T-helper 2 cell treated with Interferon-gamma antibody and Interleukin-4, amounts not matched to agents 5 μg/mL and 100 μg/mL, for 36 hours (primary cell): ENCODE measurements around the gene SLC25A12.

Source experiments
- DNase-seq: peaks from one replicate; pipeline ENCODE4 v3.0.0; 2021; ENCODE audit warnings: low spot score
- H3K27ac Mint-ChIP-seq: one replicate; pipeline ENCODE4 v1.8.0; 2021; ENCODE audit warnings: mild to moderate bottlenecking, mixed read lengths
- H3K27me3 Mint-ChIP-seq: one replicate; pipeline ENCODE4 v1.8.0; 2021; ENCODE audit warnings: low read depth, mixed read lengths
- H3K36me3 Mint-ChIP-seq: one replicate; pipeline ENCODE4 v1.8.0; 2021; ENCODE audit warnings: low read depth, mixed read lengths
- H3K4me1 Mint-ChIP-seq: one replicate; pipeline ENCODE4 v1.8.0; 2021; ENCODE audit warnings: low read depth, mixed read lengths
- H3K4me3 Mint-ChIP-seq: one replicate; pipeline ENCODE4 v1.8.0; 2022; ENCODE audit warnings: mild to moderate bottlenecking, moderate library complexity, mixed read lengths
- H3K9me3 Mint-ChIP-seq: one replicate; pipeline ENCODE4 v1.8.0; 2021; ENCODE audit warnings: mixed read lengths

SLC25A12 gene

DNA sequence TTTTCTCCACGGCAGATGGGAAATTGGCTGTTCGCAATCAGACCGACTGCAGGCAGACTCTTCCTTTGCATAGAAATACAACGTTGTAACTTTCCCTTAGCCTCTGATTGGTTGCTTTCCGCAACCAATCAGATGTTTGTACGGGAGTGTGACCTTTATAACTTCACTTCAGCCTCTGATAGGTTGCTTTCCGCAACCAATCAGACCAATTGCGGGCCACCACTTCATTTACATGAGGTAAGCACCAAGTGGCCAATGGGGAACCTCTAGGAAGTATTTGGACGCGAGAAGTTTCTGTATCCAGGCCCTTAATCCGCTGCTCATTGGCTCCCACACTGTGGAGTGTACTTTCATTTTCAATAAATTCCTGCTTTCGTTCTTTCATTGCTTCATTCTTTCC lies 19.1 kb downstream of the SLC25A12 start:
- peaks cover 27% of the 10 kb centered on the region for H3K36me3 Mint-ChIP-seq
- peaks cover 22% of the 10 kb centered on the region for H3K4me1 Mint-ChIP-seq
- no peaks in the 10 kb centered on the region for H3K27me3 Mint-ChIP-seq
- H3K4me3 Mint-ChIP-seq, result no peak overlapping the region
- no peak for DNase-seq
- peaks cover 6% of the 10 kb centered on the region for H3K9me3 Mint-ChIP-seq
- H3K27ac Mint-ChIP-seq, result no peak overlapping the region

DNA sequence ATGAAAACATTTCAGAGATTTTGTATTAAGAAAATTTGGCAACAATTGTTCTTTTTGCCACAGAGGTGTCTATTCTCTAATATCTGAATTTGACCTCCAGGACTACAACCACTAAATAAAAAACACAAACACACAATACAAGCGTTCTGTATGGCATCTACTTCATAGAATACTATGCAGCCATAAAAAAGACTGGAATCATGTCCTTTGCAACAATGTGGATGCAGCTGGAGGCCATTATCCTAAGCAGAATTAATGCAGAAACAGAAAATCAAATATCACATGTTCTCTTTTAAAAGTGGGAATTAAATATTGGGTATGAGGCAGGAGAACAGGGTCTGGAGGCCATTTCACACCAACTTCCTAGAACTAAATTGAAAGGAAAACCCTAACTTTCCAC lies 19.5 kb downstream of the SLC25A12 start:
- Mint-ChIP-seq H3K4me3 (no peak overlapping the region), H3K27me3 (no peaks in the 10 kb centered on the region), H3K36me3 (peaks cover 27% of the 10 kb centered on the region), H3K9me3 (peaks cover 6% of the 10 kb centered on the region), H3K27ac (no peak overlapping the region), H3K4me1 (peaks cover 18% of the 10 kb centered on the region)
- no peak for DNase-seq

DNA sequence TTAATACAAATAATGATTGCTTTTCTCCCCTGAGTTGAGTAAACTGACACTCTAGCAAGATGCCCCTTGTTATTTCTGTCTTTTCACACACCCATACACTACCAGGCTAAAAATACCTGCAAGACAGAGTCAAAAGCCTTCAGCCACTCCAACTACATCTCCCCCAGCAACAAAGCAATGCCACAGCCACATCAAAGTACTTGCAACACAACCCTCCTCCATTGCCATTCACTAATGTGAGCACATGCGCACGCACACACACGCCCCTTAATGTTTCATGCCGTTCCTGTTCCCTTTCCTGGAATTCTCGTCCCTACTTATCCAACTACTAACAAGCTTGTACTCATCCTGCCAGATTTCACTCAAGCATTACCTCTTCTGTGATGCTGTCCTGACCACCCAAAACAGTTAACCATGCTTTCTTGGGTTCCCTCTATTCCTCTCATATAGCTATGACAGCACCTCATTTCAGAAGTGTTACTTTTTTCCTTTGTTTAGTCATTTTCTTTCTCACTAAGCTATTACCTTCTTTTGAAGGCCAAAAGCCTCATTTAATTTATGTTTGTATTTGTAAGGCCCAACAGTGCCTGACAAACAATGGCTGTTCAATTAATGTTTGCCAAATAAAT lies 29.6 kb downstream of the SLC25A12 start:
- Mint-ChIP-seq H3K9me3 (no peaks in the 10 kb centered on the region), H3K27ac (no peak overlapping the region), H3K36me3 (peaks cover 13% of the 10 kb centered on the region), H3K4me3 (no peak overlapping the region), H3K4me1 (peaks cover 5% of the 10 kb centered on the region), H3K27me3 (no peaks in the 10 kb centered on the region)
- no peak for DNase-seq

DNA sequence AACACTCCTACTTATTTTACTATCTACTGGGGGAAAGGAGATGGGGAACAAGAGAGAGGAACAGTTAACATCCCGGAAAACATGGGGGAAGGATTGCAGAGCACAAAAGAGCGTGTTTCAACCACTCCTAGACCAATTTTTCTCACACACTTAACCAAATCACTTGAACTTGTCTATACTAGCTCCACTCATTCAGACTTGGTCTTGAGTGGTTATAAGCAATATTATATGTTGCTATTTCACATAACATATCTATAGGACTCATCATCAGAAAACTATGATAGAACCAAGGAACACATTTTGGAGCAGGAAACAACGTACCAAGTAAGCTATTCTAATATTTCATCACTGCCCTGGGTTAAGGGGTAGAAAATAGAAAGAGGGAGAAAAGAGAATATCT lies 31.5 kb downstream of the SLC25A12 start:
- H3K27ac Mint-ChIP-seq, result no peak overlapping the region
- no peak overlapping the region for H3K4me3 Mint-ChIP-seq
- no peaks in the 10 kb centered on the region for H3K27me3 Mint-ChIP-seq
- no peaks in the 10 kb centered on the region for H3K9me3 Mint-ChIP-seq
- no peak for DNase-seq
- H3K4me1 Mint-ChIP-seq, result peaks cover 5% of the 10 kb centered on the region
- H3K36me3 Mint-ChIP-seq, result peaks cover 9% of the 10 kb centered on the region

DNA sequence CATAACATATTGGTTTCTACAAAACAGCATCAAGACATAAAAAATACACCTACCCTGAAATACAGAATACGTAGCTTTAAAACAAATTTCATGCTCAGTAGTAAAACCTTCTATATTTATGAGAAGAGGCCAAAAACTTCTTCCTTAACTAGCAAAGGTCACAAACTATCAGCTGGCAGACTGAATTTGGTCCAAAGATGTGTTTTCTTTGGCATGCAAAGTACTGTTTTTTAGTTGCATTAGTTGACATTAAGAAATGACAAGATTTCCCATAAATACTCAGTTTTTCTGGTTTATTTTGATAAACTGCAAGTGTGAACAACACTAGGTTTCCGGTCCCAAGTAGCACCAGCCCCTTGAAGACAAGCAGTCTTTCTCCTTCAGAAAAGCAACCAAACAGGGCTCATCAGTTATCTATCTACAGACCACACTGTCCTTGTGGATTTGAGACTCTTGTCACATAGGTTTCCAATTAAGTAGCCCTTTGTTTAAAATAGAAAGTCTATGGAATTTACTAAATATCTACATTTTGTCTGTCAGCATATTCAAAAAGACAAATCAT lies 35.6 kb downstream of the SLC25A12 start:
- Mint-ChIP-seq H3K4me3 (no peak overlapping the region), H3K36me3 (peaks cover 22% of the 10 kb centered on the region), H3K9me3 (no peaks in the 10 kb centered on the region), H3K27me3 (no peaks in the 10 kb centered on the region), H3K4me1 (peaks cover 2% of the 10 kb centered on the region), H3K27ac (no peak overlapping the region)
- no peak for DNase-seq

DNA sequence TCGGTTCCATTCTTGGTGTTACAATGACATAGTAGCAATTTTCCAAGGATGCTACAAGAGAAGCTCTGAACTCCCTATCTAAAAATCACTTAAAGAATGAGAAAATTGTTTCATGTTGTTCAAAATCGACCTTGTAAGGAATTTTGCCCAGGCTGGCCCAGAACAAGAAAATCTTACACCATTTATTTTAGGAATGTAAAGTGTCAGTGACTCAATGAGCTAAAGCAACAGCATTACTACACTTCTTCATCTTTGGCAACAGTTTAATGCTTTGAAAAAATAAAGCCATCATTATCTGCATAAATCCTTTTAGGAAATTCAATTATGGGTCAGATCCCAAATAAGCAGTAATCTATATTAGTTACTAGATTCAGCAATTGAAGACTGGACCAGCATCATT lies 38.6 kb downstream of the SLC25A12 start:
- Mint-ChIP-seq H3K36me3 (peaks cover 21% of the 10 kb centered on the region), H3K4me1 (peaks cover 2% of the 10 kb centered on the region), H3K4me3 (no peak overlapping the region), H3K27me3 (no peaks in the 10 kb centered on the region), H3K9me3 (no peaks in the 10 kb centered on the region), H3K27ac (no peak overlapping the region)
- no peak for DNase-seq

DNA sequence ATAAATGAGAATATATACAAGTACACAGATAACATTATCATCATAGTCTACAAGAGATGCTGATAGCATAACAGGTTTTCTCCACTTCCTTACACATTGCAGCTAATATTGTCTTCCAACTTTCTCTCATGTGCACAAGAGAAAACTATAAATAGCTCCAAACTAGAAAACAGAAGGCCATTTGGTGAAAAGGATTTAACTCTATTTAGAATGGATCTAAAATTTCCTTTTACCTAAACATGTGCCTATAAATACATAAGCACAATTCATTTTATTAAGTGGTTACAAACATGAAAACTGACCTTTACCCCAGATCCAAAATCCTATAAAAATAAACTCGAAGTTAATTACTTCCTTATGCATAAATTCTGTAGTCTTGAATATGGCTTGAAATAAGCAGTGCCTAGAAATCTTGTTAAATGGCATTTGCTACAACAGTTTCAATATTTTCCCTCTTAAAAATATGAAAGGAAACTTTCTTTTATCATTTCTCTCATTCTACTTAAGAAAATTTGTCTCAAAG lies 41.6 kb downstream of the SLC25A12 start:
- Mint-ChIP-seq H3K4me3 (no peak overlapping the region), H3K4me1 (peaks cover 2% of the 10 kb centered on the region), H3K27ac (no peak overlapping the region)

DNA sequence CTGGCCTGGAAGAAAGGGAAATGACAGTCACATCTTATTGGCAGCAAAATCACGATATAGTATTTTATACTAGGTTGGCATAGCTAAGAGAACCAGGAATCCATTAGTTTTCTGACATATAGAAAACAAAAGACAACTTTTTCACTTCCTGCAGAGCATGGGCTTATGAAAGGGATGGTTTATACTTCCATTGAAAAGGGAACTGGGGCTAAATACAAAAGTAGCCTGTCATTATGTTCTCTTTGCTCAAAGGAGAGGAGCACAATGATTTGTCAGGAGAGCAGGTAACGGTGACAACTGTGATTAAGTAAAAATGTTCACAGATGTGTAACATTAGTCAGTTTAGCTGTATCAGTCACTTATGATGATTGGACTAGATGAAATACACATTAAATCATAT lies 46.4 kb downstream of the SLC25A12 start:
- no peak for DNase-seq
- H3K27ac Mint-ChIP-seq, result no peak overlapping the region

More for the DNA sequence above, 41.6 kb downstream of the SLC25A12 start:
- Mint-ChIP-seq H3K9me3 (no peaks in the 10 kb centered on the region), H3K27me3 (no peaks in the 10 kb centered on the region), H3K36me3 (peaks cover 17% of the 10 kb centered on the region)
- no peak for DNase-seq

DNA sequence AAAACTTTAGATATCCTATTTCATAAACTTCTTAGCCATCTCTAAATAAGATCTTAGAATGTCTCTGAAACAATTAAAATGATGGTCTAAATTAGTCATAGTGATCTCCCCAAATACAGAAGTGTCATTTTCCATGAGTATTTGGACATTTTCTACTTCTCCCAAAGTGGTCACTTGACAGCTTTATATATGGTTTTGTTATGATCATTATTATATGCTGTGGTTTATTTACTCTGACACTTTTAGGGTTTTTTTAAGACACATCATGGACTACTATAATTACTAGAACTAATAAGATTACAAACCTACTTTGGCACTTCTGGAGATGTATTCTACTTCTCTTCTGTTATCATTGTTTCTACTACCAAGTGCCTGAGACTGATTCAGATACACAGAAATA lies 47.1 kb downstream of the SLC25A12 start:
- no peak overlapping the region for H3K27ac Mint-ChIP-seq
- no peak overlapping the region for H3K4me3 Mint-ChIP-seq
- DNase-seq, result no peak
- no peaks in the 10 kb centered on the region for H3K9me3 Mint-ChIP-seq
- no peaks in the 10 kb centered on the region for H3K4me1 Mint-ChIP-seq
- peaks cover under 1% of the 10 kb centered on the region for H3K36me3 Mint-ChIP-seq
- no peaks in the 10 kb centered on the region for H3K27me3 Mint-ChIP-seq

More for the DNA sequence above, 46.4 kb downstream of the SLC25A12 start:
- H3K36me3 Mint-ChIP-seq, result no peaks in the 10 kb centered on the region
- H3K4me3 Mint-ChIP-seq, result no peak overlapping the region
- no peaks in the 10 kb centered on the region for H3K9me3 Mint-ChIP-seq
- no peaks in the 10 kb centered on the region for H3K4me1 Mint-ChIP-seq
- no peaks in the 10 kb centered on the region for H3K27me3 Mint-ChIP-seq

DNA sequence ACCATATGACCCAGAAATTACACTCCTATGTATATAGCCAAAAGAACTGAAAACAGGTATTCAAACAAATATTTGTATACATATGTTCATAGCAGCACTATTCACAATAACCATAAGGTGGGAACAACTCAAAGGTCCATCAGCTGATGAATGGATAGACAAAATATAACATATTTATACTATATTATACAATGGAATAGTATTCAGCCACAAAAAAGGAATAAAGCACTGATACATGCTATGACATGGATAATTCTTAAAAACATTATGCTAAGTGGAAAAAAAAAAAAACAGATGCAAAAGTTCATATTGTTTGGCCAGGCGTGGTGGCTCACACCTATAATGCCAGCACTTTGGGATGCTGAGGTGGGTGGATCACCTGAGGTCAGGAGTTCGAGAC lies 52.0 kb downstream of the SLC25A12 start:
- H3K27ac Mint-ChIP-seq, result no peak overlapping the region
- no peaks in the 10 kb centered on the region for H3K9me3 Mint-ChIP-seq
- H3K36me3 Mint-ChIP-seq, result peaks cover 31% of the 10 kb centered on the region
- DNase-seq, result no peak
- no peaks in the 10 kb centered on the region for H3K27me3 Mint-ChIP-seq
- no peak overlapping the region for H3K4me3 Mint-ChIP-seq
- no peaks in the 10 kb centered on the region for H3K4me1 Mint-ChIP-seq

DNA sequence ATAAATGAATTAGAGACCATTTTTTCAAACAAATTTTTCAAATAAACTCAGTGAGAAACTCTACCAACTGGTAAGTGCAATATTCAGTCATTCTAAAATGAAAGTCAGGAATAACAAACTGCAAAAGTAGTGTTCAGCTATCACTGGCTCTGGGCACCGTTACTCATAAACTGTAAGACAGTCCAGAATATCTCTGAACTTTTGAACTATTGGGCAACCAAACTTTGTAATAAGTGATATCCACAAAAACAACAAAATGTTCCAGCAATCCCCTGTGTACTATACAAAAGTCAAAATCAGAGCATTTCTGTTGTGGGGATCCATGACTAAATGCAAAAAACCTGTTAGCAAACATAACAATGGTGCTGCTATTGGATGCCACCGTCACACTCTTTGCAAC lies 56.3 kb downstream of the SLC25A12 start:
- H3K36me3 Mint-ChIP-seq, result peaks cover 64% of the 10 kb centered on the region
- no peak for DNase-seq
- H3K27ac Mint-ChIP-seq, result no peak overlapping the region
- peaks cover 11% of the 10 kb centered on the region for H3K9me3 Mint-ChIP-seq
- no peaks in the 10 kb centered on the region for H3K4me1 Mint-ChIP-seq
- H3K4me3 Mint-ChIP-seq, result no peak overlapping the region
- no peaks in the 10 kb centered on the region for H3K27me3 Mint-ChIP-seq

DNA sequence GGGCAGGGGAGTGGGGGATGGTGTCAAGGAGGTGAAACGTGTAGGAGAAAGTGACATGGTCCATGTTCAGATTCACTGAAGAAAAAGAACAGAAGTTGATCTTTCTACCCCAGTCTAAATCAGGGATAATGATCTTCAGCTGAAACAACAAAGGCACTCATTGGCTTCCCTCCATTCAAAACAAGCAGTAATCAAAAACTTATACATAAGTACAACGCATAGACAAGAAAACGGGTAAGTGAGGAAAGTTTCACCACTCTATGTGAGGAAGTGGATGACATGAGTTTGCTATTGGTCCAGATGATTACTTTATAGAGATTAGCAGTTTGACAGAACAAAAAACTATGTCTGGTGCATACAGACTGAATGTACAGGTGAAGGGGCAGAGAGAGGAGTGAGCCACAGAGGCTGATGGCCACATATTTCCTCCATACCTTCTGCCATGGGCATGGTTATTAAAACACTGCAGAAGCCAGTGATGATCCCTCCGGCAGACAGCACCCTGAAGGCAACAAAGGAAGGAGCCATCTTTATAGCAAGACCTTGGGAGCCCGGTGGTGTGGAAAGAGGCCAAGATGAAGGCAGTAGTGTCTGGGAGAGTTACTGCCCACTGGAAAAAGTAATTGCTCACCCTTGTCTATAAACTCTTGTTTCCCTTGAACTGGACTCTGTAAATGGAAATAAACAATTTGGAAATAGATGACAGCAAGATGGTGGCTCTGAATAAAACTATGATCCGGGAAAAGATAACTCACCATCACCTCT lies 57.7 kb downstream of the SLC25A12 start:
- Mint-ChIP-seq H3K27me3 (no peaks in the 10 kb centered on the region), H3K4me1 (no peaks in the 10 kb centered on the region), H3K4me3 (no peak overlapping the region), H3K27ac (no peak overlapping the region), H3K36me3 (peaks cover 73% of the 10 kb centered on the region), H3K9me3 (peaks cover 24% of the 10 kb centered on the region)
- no peak for DNase-seq

DNA sequence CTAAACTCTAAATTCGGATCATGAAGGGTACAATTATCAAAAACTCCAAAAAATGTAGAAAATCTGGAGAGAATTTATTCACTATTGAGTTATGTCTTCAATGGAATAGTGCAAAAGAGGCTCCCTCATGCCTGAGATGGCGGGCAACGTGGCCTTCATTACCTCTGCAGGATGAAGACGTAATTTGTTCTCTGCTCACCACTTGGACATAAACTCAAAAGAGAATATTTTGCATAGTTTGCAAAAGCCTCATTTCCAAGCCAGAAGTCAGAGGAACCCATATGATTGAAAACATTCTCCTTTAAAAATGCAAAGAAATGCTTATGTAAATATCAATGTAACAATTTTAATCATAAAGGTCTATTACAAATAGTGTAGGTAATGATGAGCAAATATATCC lies 58.7 kb downstream of the SLC25A12 start:
- Mint-ChIP-seq H3K4me1 (no peaks in the 10 kb centered on the region), H3K27me3 (no peaks in the 10 kb centered on the region), H3K36me3 (peaks cover 73% of the 10 kb centered on the region), H3K4me3 (no peak overlapping the region), H3K9me3 (peaks cover 28% of the 10 kb centered on the region), H3K27ac (no peak overlapping the region)
- no peak for DNase-seq

DNA sequence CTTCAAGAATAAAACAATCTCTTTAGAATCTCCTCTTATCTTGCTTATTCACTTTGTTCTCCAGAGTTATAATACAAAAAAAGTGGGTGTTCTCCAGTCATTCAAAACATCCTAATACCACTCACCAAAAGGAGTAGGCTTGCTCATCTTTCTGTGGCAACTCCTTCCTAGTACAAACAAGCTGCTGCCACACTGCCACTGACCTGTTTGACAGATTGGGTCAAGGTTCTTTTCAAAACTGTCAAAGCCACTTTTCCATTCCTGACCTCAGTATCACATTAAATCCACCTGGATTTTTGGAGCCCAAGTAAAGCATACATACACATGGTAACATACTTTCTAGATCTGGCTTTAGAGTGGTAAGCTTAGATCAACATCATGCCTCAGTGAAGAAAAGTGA lies 59.8 kb downstream of the SLC25A12 start:
- H3K4me3 Mint-ChIP-seq, result no peak overlapping the region
- H3K36me3 Mint-ChIP-seq, result peaks cover 80% of the 10 kb centered on the region
- no peaks in the 10 kb centered on the region for H3K27me3 Mint-ChIP-seq

More for the DNA sequence above, 59.8 kb downstream of the SLC25A12 start:
- DNase-seq, result no peak
- no peaks in the 10 kb centered on the region for H3K4me1 Mint-ChIP-seq
- peaks cover 28% of the 10 kb centered on the region for H3K9me3 Mint-ChIP-seq
- H3K27ac Mint-ChIP-seq, result no peak overlapping the region
